ENCODE data around the gene VPS41.

GRCh38 chr7:38777609-38778008 lies 131.4 kb downstream of the VPS41 start:
- TF ChIP-seq ZNF24 (tag by site-specific recombination; IDR thresholded peaks at IDR 0.05) (no peak), ZNF202 (tag by site-specific recombination; IDR thresholded peaks at IDR 0.05; ENCODE audit: borderline replicate concordance) (no peak), ZNF473 (tag by site-specific recombination; IDR thresholded peaks at IDR 0.05) (no peak), ZNF341 (tag by site-specific recombination; IDR thresholded peaks at IDR 0.05; ENCODE audit: low read depth) (no peak), MYNN (tag by site-specific recombination; IDR thresholded peaks at IDR 0.05; ENCODE audit: borderline replicate concordance) (no peak)
- TF ChIP-seq, protein P1, sequence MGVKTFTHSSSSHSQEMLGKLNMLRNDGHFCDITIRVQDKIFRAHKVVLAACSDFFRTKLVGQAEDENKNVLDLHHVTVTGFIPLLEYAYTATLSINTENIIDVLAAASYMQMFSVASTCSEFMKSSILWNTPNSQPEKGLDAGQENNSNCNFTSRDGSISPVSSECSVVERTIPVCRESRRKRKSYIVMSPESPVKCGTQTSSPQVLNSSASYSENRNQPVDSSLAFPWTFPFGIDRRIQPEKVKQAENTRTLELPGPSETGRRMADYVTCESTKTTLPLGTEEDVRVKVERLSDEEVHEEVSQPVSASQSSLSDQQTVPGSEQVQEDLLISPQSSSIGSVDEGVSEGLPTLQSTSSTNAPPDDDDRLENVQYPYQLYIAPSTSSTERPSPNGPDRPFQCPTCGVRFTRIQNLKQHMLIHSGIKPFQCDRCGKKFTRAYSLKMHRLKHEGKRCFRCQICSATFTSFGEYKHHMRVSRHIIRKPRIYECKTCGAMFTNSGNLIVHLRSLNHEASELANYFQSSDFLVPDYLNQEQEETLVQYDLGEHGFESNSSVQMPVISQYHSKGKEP (tag by site-specific recombination; IDR thresholded peaks at IDR 0.05), result no peak
- TF ChIP-seq, protein P2, sequence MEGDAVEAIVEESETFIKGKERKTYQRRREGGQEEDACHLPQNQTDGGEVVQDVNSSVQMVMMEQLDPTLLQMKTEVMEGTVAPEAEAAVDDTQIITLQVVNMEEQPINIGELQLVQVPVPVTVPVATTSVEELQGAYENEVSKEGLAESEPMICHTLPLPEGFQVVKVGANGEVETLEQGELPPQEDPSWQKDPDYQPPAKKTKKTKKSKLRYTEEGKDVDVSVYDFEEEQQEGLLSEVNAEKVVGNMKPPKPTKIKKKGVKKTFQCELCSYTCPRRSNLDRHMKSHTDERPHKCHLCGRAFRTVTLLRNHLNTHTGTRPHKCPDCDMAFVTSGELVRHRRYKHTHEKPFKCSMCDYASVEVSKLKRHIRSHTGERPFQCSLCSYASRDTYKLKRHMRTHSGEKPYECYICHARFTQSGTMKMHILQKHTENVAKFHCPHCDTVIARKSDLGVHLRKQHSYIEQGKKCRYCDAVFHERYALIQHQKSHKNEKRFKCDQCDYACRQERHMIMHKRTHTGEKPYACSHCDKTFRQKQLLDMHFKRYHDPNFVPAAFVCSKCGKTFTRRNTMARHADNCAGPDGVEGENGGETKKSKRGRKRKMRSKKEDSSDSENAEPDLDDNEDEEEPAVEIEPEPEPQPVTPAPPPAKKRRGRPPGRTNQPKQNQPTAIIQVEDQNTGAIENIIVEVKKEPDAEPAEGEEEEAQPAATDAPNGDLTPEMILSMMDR (tag by site-specific recombination; IDR thresholded peaks at IDR 0.05), result no peak

All from HEK293 (cell line).